Activated CD8-positive, alpha-beta memory T cell treated with anti-CD3 and anti-CD28 coated beads, Interleukin-2, amount 50 U/mL, for 4 hours (primary cell): ENCODE measurements around the gene PDE1C.

Experiments used
- DNase-seq: peaks from one replicate; pipeline ENCODE4 v3.0.0-alpha.2; 2020

Gene PDE1C

GRCh38 chr7:32074787-32075585, 4.8 kb upstream of the PDE1C start:
- no peak for DNase-seq

GRCh38 chr7:32073533-32073932, 3.3 kb upstream of the PDE1C start:
- no peak for DNase-seq

- no peak for DNase-seq
Measured at GRCh38 chr7:32072397-32072796, 2.2 kb upstream of the PDE1C start.

- no peak for DNase-seq
Measured at GRCh38 chr7:32071466-32072091, 1.4 kb upstream of the PDE1C start.

GRCh38 chr7:32070051-32070405, 179 bp downstream of the PDE1C start:
- no peak for DNase-seq

GRCh38 chr7:32069116-32069650, 1.0 kb downstream of the PDE1C start:
- no peak for DNase-seq

GRCh38 chr7:32068411-32069101, 1.7 kb downstream of the PDE1C start:
- no peak for DNase-seq

GRCh38 chr7:32066441-32066840, 3.8 kb downstream of the PDE1C start:
- DNase-seq = no peak

GRCh38 chr7:32063614-32064013, 6.6 kb downstream of the PDE1C start:
- no peak for DNase-seq

- DNase-seq = no peak
Measured at GRCh38 chr7:32062150-32062549, 8.1 kb downstream of the PDE1C start.

- no peak for DNase-seq
Measured at GRCh38 chr7:32061346-32061745, 8.9 kb downstream of the PDE1C start.

- DNase-seq = no peak
Measured at GRCh38 chr7:32059289-32060011, 10.8 kb downstream of the PDE1C start.

- DNase-seq = no peak
Measured at GRCh38 chr7:32058002-32058401, 12.2 kb downstream of the PDE1C start.

- DNase-seq = no peak
Measured at GRCh38 chr7:32056767-32057166, 13.4 kb downstream of the PDE1C start.

GRCh38 chr7:32053204-32053603, 17.0 kb downstream of the PDE1C start:
- DNase-seq = no peak

GRCh38 chr7:32051128-32051527, 19.1 kb downstream of the PDE1C start:
- DNase-seq = no peak

- no peak for DNase-seq
Measured at GRCh38 chr7:32049599-32049998, 20.6 kb downstream of the PDE1C start.

GRCh38 chr7:32048970-32049491, 21.2 kb downstream of the PDE1C start:
- no peak for DNase-seq

GRCh38 chr7:32047801-32048200, 22.4 kb downstream of the PDE1C start:
- no peak for DNase-seq

GRCh38 chr7:32047075-32047474, 23.1 kb downstream of the PDE1C start:
- DNase-seq = no peak

- DNase-seq = no peak
Measured at GRCh38 chr7:32045228-32045627, 25.0 kb downstream of the PDE1C start.

- no peak for DNase-seq
Measured at GRCh38 chr7:32044739-32045138, 25.5 kb downstream of the PDE1C start.

GRCh38 chr7:32043688-32044087, 26.5 kb downstream of the PDE1C start:
- no peak for DNase-seq
